Endothelial cell of umbilical vein (primary cell): Measurements from ENCODE around the gene ZSCAN20.

Source experiments
- EZH2 ChIP-seq: IDR thresholded peaks from 2 replicates; pipeline ENCODE4 v1.6.1; 2012; ENCODE audit warnings: borderline replicate concordance, low read depth, mild to moderate bottlenecking, moderate library complexity, low read length, inconsistent platforms; ENCODE audit not compliant: severe bottlenecking
- GATA2 ChIP-seq: IDR thresholded peaks from 2 replicates; pipeline ENCODE4 v1.7.0; 2011; ENCODE audit warnings: low read depth, mild to moderate bottlenecking, moderate library complexity, mixed read lengths, low read length; ENCODE audit not compliant: insufficient read length, insufficient read depth
- JUN ChIP-seq: IDR thresholded peaks from 2 replicates; pipeline ENCODE4 v1.6.1; 2011; ENCODE audit warnings: borderline replicate concordance, low read depth; ENCODE audit not compliant: insufficient read length, insufficient read depth
- POLR2A ChIP-seq: IDR thresholded peaks from 2 replicates; pipeline ENCODE4 v1.6.1; 2012; ENCODE audit warnings: low read depth, mild to moderate bottlenecking, control low read depth, low read length
- POLR2AphosphoS5 ChIP-seq: IDR thresholded peaks from 2 replicates; pipeline ENCODE4 v1.6.1; 2012; ENCODE audit warnings: low read depth, mild to moderate bottlenecking, control low read depth, low read length, moderate library complexity; ENCODE audit not compliant: insufficient read depth
- TF ChIP-seq, protein P1 (sequence below), 2 donors: IDR thresholded peaks; 1 replicate in 1 of 2; 2 replicates in 1 of 2; pipeline ENCODE4 v1.5.1; 2011; ENCODE audit warnings: low read length in 2 of 2, mild to moderate bottlenecking in 2 of 2, moderate library complexity in 2 of 2, control low read depth in 1 of 2, inconsistent platforms in 1 of 2, low read depth in 1 of 2; ENCODE audit not compliant: insufficient read depth in 1 of 2; ENCODE audit errors: extremely low read depth in 1 of 2

DNA sequence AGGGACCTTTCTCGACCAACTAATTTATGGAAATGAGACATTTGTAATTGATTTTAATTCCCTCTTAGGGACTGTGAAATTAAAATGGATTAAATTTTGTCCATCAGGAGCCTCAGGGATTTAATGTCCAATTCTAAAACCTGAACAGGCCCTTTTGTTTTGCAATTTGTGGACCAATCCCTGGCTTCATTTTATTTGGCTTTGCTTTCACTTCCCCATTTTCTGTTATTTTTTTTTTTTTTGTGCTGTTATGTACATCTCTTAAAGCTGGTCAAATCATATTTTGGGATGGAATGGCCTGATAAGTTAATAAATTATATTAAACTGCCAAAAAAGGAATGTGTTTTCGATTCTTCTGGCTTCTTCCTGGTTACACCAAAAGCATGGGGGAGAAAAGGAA lies 28.9 kb downstream of the ZSCAN20 start:
- TF ChIP-seq POLR2AphosphoS5, result no peak
- no peak for TF ChIP-seq EZH2
- TF ChIP-seq, protein P1, sequence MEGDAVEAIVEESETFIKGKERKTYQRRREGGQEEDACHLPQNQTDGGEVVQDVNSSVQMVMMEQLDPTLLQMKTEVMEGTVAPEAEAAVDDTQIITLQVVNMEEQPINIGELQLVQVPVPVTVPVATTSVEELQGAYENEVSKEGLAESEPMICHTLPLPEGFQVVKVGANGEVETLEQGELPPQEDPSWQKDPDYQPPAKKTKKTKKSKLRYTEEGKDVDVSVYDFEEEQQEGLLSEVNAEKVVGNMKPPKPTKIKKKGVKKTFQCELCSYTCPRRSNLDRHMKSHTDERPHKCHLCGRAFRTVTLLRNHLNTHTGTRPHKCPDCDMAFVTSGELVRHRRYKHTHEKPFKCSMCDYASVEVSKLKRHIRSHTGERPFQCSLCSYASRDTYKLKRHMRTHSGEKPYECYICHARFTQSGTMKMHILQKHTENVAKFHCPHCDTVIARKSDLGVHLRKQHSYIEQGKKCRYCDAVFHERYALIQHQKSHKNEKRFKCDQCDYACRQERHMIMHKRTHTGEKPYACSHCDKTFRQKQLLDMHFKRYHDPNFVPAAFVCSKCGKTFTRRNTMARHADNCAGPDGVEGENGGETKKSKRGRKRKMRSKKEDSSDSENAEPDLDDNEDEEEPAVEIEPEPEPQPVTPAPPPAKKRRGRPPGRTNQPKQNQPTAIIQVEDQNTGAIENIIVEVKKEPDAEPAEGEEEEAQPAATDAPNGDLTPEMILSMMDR (IDR thresholded peaks at IDR 0.05; ENCODE audit: extremely low read depth in 1 of 2, insufficient read depth in 1 of 2, low read depth in 1 of 2, low read length in 2 of 2), result no peak
- no peak for TF ChIP-seq JUN
- TF ChIP-seq POLR2A, result no peak
- no peak for TF ChIP-seq GATA2
